Measurements from ENCODE around the gene GRHL1. TPM values are rescaled to one million over a fixed set of nuclear protein-coding genes. Genes with fewer than 3 reads are reported as not detected.

Gene GRHL1
- total and polyA plus RNA-seq, 8 donors: 2.4 to 7.3 (median 5.5) TPM

DNA sequence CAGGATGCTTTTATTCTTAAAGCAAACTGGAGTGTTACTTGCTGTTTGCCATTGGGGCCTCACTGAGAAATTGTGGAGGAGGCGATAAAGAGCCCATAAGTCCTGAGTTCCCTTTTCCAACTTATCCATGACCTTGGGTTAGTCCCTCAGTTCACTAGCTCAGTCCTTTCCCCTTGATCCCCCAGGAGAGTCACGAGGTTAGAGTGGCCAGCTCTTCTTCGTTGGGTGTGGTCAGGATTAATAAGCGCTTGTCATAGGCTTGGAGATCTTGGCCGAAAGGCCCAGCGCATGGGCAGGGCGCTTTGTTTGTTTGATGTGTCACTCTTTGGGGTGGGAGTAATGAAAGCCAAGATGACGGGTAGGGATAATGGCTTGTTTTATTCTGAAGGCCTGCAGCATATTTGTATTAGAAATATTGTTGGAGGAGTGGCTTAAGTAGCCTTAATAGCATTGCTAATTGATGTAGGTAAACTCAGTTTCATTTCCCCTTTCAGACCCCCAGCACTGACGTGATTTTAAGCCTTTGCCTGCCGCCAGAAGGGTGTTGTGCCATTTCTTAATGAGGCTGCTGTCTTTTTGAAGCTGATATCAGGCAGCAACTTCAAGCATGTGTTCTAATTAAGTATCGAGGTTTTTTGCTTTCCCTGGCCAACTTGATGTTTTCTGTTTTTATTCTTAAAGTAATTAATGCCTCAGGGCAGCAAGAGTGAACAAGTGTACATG is 15.7 kb downstream of the GRHL1 start:
- ATAC-seq (no peak), DNase-seq (no peak)
- Histone ChIP-seq H3K9me3 (no peaks in the 10 kb centered on the region), H3K36me3 (no peaks in the 10 kb centered on the region), H3K4me3 (no peak overlapping the region), H3K27me3 (no peaks in the 10 kb centered on the region), H3K4me1 (peaks cover 5 to 6% of the 10 kb centered on the region in 2 donors), H3K27ac (no peak overlapping the region)
- TF ChIP-seq, protein P1, sequence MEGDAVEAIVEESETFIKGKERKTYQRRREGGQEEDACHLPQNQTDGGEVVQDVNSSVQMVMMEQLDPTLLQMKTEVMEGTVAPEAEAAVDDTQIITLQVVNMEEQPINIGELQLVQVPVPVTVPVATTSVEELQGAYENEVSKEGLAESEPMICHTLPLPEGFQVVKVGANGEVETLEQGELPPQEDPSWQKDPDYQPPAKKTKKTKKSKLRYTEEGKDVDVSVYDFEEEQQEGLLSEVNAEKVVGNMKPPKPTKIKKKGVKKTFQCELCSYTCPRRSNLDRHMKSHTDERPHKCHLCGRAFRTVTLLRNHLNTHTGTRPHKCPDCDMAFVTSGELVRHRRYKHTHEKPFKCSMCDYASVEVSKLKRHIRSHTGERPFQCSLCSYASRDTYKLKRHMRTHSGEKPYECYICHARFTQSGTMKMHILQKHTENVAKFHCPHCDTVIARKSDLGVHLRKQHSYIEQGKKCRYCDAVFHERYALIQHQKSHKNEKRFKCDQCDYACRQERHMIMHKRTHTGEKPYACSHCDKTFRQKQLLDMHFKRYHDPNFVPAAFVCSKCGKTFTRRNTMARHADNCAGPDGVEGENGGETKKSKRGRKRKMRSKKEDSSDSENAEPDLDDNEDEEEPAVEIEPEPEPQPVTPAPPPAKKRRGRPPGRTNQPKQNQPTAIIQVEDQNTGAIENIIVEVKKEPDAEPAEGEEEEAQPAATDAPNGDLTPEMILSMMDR (IDR thresholded peaks at IDR 0.05): no peak
- intact Hi-C loops (cut with DNase I): no loop called here

DNA sequence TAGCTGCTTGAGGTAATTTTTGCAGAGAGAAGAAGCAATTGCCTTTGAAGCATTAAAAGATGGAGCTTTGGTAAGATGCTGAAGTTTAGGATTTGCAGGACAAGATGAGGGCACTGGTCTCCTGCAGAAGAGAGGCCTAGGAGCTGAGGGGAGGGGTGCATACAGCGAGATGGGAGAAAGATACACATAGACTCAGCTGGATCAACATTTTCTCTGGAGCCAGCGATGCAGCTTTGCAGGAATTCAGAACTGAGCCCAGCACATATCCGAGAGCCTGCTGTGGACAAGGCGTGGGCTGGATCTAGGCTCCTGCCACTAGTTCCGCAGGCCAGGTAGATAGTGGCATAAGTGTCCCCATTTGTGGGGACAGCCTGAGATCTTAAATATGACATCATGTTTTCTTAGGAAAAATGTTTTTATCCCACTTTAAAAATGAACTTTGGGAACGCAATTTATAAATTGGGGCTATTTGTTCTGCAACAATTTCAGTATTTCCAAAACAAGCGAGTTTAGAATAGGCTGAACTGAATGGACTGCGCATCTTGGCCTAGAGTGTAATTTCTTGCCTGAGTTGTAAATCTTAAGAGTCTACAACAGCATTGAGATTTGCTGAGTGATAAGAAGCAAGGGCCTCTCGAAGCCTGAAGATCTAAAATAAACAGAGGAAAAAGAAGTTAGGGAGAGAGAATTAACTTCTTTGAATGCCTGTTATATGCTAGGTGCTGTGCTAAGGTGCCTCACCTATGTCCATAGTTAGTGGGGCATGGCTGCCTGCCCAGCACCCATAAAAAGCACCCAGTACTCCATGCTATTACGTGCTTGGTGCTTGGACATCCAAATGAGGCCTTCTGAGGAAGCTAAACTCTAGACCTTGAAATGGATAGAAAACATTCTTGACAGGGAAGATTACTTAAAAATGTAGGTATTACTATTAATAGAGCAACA is 17.3 kb downstream of the GRHL1 start:
- Histone ChIP-seq H3K4me3 (no peak overlapping the region), H3K27me3 (peaks cover 0 to 8% of the 10 kb centered on the region in 2 donors), H3K27ac (no peak overlapping the region), H3K9me3 (no peaks in the 10 kb centered on the region), H3K36me3 (no peaks in the 10 kb centered on the region), H3K4me1 (peaks cover 6 to 12% of the 10 kb centered on the region in 2 donors)
- TF ChIP-seq, protein P1 (IDR thresholded peaks at IDR 0.05): no peak
- ATAC-seq: peak; percentile 94
- DNase-seq: peak in 2 of 4 donors; percentile 42 to 78
- intact Hi-C loops (cut with DNase I): no loop called here

DNA sequence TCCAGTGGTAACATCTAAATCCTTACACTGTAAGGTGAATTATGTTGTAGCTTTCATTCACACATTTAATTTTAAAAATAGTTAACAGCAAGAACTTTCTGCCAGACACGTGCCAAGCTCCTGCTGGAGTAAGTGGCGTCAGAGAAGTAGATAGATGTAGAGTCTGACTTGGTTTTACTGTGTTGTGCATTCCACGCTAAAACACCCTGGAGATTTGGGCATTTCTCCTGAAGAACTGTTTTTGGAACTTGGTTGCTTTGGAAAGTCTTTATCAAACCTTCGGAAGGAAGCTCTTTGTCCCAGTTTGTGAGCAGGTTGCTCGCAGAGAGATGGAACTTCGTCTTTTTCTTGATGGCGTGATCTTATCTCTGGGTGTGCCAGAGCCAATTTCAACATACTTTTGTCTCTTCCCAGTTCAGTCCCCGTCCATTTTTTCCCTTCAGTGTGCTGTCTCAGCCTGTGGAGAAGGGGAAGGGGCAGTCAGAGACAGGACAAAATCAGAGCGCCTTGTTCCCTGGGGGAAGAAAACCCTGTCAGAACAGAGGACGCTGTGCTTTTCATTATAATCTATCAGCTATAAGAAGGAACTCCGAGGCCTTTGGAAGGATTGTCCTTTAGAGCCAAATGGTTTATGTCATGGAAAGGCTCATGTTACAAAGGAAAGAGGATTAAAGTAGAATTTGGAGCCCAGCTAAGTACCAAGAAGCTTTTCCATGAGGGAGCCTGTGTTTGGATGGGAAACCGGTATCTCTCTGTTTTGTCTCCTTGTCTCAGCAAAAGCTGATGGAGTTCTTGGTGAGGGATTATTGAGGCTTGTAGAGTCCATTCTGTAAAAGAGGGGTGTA is 18.9 kb downstream of the GRHL1 start:
- no peaks in the 10 kb centered on the region for H3K9me3 ChIP-seq
- peaks cover 13 to 22% of the 10 kb centered on the region in 2 donors for H3K4me1 ChIP-seq
- H3K27ac ChIP-seq: no peak overlapping the region
- H3K4me3 ChIP-seq: no peak overlapping the region
- intact Hi-C loops (cut with DNase I): no loop called here
- H3K27me3 ChIP-seq: peaks cover 0 to 8% of the 10 kb centered on the region in 2 donors
- TF ChIP-seq, protein P1 (IDR thresholded peaks at IDR 0.05): no peak
- ATAC-seq: no peak
- DNase-seq: peak in 1 of 4 donors; percentile 44
- H3K36me3 ChIP-seq: no peaks in the 10 kb centered on the region

DNA sequence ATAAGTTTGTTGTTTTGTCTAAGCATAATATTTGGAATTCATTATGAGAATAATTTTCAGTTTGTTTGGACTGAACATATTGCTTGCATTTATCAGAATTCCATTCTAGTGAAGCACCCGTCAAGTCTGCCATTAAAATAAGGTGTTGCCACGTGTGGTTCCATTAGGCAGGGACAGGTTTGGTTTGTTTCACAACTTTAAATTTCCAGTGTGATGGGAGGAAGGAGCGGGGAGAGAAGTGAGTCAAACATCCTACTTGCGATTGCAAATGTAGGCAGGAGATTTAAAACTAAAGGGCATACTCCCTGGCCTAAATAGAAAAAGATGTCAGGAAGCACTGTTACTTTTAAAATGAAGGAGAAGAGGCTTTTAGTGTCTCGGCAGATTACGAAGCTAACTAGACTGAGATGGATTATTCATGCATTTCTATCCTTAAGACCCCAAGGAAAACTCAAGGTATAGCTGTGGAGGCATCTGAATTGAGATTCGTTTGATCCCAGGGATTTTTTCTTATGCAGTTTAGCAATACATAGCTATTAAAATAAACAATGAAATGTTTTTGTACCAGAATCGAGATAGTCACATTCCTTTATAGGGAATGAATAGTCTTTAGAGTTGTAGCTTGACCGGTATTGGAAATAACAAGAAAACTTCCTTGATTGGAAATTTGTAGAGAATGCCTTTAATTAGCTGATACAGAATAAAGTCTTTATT is 19.8 kb downstream of the GRHL1 start:
- DNase-seq (no peak), ATAC-seq (no peak)
- intact Hi-C loops (cut with DNase I): no loop called here
- no peaks in the 10 kb centered on the region for H3K9me3 ChIP-seq
- no peak overlapping the region for H3K27ac ChIP-seq
- H3K4me3 ChIP-seq: no peak overlapping the region
- H3K36me3 ChIP-seq: no peaks in the 10 kb centered on the region
- peaks cover 16 to 31% of the 10 kb centered on the region in 2 donors for H3K4me1 ChIP-seq
- TF ChIP-seq, protein P1 (IDR thresholded peaks at IDR 0.05): no peak
- peaks cover 0 to 8% of the 10 kb centered on the region in 2 donors for H3K27me3 ChIP-seq
